NB4 (cell line): Measurements from ENCODE around the gene INSC.

Source experiments
- DNase-seq: peaks from one replicate; pipeline ENCODE4 v3.0.0; 2010; ENCODE audit warnings: low read depth
- H3K4me3 ChIP-seq: one replicate; pipeline ENCODE4 v1.5.1; 2011; ENCODE audit warnings: mild to moderate bottlenecking, low read depth, low read length, moderate library complexity
- MYC ChIP-seq: IDR thresholded peaks from 2 replicates; pipeline ENCODE4 v1.6.1; 2011; ENCODE audit warnings: low read depth, low read length
- POLR2A ChIP-seq: IDR thresholded peaks from 2 replicates; pipeline ENCODE4 v1.6.1; 2011; ENCODE audit warnings: mild to moderate bottlenecking; ENCODE audit not compliant: insufficient read length; ENCODE audit errors: extremely low read depth
- TF ChIP-seq, protein P1 (sequence below): IDR thresholded peaks from 2 replicates; pipeline ENCODE4 v1.6.1; 2011; ENCODE audit warnings: low read depth, low read length
- TF ChIP-seq, protein P2 (sequence below): IDR thresholded peaks from one replicate; pipeline ENCODE4 v1.5.1; 2012; ENCODE audit warnings: low read depth, low read length

INSC gene

DNA sequence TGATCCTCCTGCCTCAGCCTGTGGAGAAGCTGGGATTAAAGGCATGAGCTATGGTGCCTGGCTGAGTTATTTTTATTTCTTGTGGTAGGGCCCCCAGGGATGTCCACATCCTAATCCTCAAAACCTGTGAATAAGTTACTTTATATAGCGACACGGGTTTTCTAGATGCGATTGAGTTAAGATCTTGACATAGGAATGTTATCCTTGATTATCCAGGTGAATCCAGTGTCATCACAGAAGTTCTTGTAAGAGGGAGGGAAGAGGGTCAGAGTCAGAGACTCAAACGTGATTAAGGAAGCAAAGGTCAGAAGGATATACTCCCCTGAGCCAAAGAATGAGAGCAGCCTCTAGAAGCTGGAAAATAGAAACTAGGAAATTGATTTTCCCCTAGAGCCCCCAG is 117.8 kb downstream of the INSC start:
- TF ChIP-seq POLR2A, result no peak
- TF ChIP-seq, protein P1, sequence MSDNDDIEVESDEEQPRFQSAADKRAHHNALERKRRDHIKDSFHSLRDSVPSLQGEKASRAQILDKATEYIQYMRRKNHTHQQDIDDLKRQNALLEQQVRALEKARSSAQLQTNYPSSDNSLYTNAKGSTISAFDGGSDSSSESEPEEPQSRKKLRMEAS, result no peak
- TF ChIP-seq, protein P2, sequence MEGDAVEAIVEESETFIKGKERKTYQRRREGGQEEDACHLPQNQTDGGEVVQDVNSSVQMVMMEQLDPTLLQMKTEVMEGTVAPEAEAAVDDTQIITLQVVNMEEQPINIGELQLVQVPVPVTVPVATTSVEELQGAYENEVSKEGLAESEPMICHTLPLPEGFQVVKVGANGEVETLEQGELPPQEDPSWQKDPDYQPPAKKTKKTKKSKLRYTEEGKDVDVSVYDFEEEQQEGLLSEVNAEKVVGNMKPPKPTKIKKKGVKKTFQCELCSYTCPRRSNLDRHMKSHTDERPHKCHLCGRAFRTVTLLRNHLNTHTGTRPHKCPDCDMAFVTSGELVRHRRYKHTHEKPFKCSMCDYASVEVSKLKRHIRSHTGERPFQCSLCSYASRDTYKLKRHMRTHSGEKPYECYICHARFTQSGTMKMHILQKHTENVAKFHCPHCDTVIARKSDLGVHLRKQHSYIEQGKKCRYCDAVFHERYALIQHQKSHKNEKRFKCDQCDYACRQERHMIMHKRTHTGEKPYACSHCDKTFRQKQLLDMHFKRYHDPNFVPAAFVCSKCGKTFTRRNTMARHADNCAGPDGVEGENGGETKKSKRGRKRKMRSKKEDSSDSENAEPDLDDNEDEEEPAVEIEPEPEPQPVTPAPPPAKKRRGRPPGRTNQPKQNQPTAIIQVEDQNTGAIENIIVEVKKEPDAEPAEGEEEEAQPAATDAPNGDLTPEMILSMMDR, result no peak
- no peak for TF ChIP-seq MYC
- no peak for DNase-seq
- H3K4me3 ChIP-seq, result no peak overlapping the region

DNA sequence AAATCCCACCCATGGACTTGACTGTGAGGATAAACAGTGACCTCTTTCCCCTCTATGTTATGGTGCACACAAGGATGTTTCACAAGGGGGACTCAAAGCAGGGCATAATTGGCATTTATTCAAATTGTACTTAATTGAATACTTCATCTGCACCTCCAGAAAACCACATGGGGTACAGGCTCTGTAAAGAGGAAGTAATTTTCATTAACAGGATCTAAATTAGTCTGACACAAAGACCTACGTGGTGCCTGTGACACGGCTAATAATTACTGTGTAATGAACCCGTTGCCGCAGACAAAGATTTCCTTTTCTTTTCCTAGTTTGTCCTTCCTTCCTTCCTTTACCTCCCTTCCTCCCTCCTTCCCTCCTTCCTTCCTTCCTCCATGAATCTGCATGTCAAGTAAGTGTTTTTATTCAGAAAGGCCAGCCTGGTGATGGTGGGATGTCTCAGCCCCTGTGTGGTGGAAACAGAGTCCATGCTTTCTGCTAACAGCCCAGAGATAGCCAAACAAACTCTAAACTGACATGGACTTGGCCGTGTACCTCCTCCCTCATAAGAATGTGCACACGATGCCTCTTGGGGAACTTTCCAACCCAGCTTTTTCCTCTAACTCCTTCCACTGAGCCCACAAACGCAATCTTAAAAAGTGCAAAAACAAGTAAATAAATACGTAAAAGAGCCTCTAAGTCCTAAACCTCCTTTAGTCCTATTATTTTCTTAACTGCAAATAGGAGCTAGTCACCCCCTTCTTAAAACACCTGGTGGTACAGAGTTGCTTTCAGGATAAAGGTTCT is 118.8 kb downstream of the INSC start:
- H3K4me3 ChIP-seq, result no peak overlapping the region
- no peak for DNase-seq
- TF ChIP-seq MYC (no peak), POLR2A (no peak)
- TF ChIP-seq, protein P1, result no peak
- TF ChIP-seq, protein P2, result no peak

DNA sequence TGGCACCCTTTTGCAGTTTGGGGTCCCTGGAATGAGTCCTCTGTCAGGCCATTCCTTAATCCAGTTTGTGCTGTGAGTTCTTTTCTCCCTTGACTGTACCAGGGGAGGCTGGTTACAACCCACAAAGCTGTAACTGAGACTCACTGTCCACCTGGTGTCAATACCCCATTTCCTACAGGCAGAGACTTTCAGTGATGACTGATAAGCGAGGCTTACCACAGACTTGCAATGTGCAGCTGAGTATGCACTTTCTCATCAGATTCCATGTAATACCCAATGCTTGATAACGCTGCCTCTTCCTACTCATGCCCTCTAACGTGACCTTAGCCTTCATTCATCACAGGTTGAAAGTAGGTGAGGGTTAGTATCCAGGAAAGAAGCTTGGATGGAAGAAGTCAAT is 120.1 kb downstream of the INSC start:
- H3K4me3 ChIP-seq, result no peak overlapping the region
- DNase-seq, result no peak
- TF ChIP-seq, protein P1, result no peak
- TF ChIP-seq, protein P2, result no peak
- no peak for TF ChIP-seq POLR2A
- no peak for TF ChIP-seq MYC

DNA sequence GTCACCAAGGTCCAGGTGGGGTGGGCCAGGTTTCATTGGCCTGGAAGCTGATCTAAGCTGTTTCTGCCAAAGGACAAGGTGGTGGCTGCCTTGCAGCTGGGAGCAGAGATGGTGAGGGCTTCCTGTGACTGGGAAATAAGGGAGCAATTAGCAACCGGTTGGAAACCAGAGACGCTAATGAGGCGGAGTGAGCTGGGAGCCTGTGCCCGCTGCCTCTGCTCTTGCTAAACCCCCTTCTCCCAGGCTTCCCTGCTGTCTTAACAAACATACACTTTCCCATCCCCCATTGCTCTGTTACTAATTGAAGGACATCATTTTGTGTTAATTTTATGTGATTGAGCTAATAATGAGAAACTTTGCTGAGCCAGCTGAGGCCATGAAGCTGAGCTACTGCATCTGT is 121.8 kb downstream of the INSC start:
- no peak for TF ChIP-seq MYC
- TF ChIP-seq, protein P1, result no peak
- H3K4me3 ChIP-seq, result no peak overlapping the region
- DNase-seq, result no peak

DNA sequence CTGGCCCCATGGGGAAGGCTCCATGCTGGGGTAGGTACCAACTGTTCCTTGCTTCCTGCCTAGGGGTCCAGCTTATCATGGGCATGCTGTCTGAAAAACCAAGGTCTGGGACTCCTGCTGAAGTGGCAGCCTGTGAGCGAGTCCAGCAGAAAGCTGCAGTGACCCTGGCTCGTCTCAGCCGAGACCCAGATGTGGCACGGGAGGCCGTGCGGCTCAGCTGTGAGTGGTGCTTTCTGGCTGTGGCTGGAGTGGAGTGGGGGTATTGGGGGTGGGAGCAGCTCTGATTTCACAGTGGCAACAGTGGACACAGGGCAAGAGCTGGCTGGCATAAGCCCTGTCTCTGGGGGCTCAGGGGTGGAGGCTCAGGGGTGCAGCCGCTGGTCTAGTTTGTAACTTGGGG is 124.1 kb downstream of the INSC start:
- no peak overlapping the region for H3K4me3 ChIP-seq
- no peak for TF ChIP-seq POLR2A
- TF ChIP-seq, protein P2, result no peak
- TF ChIP-seq, protein P1, result no peak
- no peak for TF ChIP-seq MYC

DNA sequence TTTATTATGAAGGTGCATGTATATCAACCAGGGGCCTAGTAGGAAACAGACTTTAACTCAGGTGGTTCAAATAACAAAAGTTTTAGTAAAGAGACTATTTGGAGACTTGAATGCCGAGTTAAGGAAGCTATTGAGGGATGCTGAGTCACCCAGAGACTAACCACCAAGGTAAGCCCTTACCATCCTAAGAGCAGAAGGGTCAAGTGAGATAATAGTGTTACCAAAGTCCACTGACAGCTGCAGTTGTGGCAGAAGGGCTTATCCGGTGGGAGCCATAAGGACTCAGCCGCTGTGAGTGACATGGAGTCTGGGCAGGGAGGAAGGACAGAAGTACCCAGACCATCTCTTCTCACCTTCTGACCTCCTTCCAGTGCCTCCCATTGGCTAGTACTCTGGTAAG is 134.0 kb downstream of the INSC start:
- no peak for DNase-seq
- TF ChIP-seq MYC (no peak), POLR2A (no peak)
- TF ChIP-seq, protein P2, result no peak
- TF ChIP-seq, protein P1, result no peak
- no peak overlapping the region for H3K4me3 ChIP-seq

More for the DNA sequence above, 124.1 kb downstream of the INSC start:
- no peak for DNase-seq
